Measurements from ENCODE around the gene GFOD2. TPM values are rescaled to one million over a fixed set of nuclear protein-coding genes. Genes with fewer than 3 reads are reported as not detected.

The GFOD2 gene
- total RNA-seq, 1 experiment from 2014 or later: 19.0 TPM

DNA sequence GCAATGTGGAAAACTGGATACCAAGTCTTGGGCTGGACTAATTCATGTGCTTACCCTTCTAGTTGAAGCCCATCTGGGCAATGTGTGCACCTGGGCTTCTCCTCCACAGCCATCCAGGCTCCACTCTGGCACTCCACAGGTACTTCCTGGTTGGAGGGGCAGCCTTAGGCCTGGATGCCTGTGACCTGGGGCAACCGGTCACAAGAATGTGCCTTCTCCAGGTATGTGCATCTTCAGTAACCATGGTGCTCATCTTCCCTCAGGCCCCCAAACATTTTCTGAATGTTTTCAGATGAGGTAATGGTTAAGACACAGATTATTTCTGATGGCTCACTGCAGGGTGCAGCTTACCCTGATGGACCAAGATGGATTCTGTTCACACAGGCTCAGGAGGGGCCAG lies 41.4 kb downstream of the GFOD2 start:
- ChIA-PET CTCF (no interaction called here), POLR2A (no interaction called here)
- Mint-ChIP-seq H3K9me3 (ENCODE audit: unreplicated experiment) (no peaks in the 10 kb centered on the region), H3K4me3 (ENCODE audit: unreplicated experiment) (no peak overlapping the region), H3K36me3 (ENCODE audit: insufficient read depth, unreplicated experiment) (peaks cover 19% of the 10 kb centered on the region), H3K4me1 (ENCODE audit: insufficient read depth, unreplicated experiment) (peaks cover 8% of the 10 kb centered on the region), H3K27me3 (ENCODE audit: insufficient read depth, unreplicated experiment) (no peaks in the 10 kb centered on the region), H3K27ac (ENCODE audit: low read depth, unreplicated experiment) (no peak overlapping the region)
- no TSS peak for BruUV-seq (replicated peaks)
- intact Hi-C loops (cut with micrococcal nuclease): loop anchor here (10.0 kb wide), 1 partner anchor 167 kb away; the partner anchor contains the start of genes CENPT, NUTF2 and THAP11
- no peak for DNase-seq (ENCODE audit: unreplicated experiment)
- TF ChIP-seq, protein P1, sequence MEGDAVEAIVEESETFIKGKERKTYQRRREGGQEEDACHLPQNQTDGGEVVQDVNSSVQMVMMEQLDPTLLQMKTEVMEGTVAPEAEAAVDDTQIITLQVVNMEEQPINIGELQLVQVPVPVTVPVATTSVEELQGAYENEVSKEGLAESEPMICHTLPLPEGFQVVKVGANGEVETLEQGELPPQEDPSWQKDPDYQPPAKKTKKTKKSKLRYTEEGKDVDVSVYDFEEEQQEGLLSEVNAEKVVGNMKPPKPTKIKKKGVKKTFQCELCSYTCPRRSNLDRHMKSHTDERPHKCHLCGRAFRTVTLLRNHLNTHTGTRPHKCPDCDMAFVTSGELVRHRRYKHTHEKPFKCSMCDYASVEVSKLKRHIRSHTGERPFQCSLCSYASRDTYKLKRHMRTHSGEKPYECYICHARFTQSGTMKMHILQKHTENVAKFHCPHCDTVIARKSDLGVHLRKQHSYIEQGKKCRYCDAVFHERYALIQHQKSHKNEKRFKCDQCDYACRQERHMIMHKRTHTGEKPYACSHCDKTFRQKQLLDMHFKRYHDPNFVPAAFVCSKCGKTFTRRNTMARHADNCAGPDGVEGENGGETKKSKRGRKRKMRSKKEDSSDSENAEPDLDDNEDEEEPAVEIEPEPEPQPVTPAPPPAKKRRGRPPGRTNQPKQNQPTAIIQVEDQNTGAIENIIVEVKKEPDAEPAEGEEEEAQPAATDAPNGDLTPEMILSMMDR (IDR thresholded peaks at IDR 0.05; ENCODE audit: unreplicated experiment): no peak

DNA sequence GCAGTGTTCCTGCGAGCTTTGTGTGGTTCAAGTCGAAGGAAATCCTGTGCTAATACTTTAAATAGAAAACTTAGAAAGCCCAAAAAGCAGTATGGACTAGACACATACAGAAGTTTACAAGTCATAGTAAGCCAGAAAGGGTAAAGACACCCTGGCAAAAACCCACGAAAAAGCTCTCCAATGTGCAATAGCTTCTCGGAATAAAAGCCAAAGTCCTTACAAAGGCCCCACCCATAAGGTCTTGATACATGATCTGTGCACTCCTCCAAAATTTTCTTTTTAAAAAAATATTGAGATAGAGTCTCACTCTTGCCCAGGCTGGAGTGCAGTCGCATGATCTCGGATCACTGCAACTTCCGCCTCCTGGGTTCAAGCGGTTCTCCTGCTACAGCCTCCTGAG lies 42.2 kb downstream of the GFOD2 start:
- Mint-ChIP-seq H3K4me1 (ENCODE audit: insufficient read depth, unreplicated experiment) (peaks cover 15% of the 10 kb centered on the region), H3K27ac (ENCODE audit: low read depth, unreplicated experiment) (no peak overlapping the region), H3K4me3 (ENCODE audit: unreplicated experiment) (no peak overlapping the region), H3K27me3 (ENCODE audit: insufficient read depth, unreplicated experiment) (no peaks in the 10 kb centered on the region), H3K9me3 (ENCODE audit: unreplicated experiment) (no peaks in the 10 kb centered on the region), H3K36me3 (ENCODE audit: insufficient read depth, unreplicated experiment) (peaks cover 18% of the 10 kb centered on the region)
- intact Hi-C loops (cut with micrococcal nuclease): loop anchor here (10.0 kb wide), 1 partner anchor 168 kb away; the partner anchor contains the start of genes CENPT, NUTF2 and THAP11
- POLR2A ChIA-PET: interaction anchor here (0.6 kb wide), 1 partner anchor 140 kb away, joined by 3 read pairs; no protein-coding TSS in a partner anchor
- BruUV-seq (replicated peaks): no TSS peak
- CTCF ChIA-PET: interaction anchor here (0.6 to 0.7 kb wide), 3 partner anchors 81 to 225 kb away, joined by 3 to 5 read pairs (median 4); no protein-coding TSS in a partner anchor
- TF ChIP-seq, protein P1 (IDR thresholded peaks at IDR 0.05; ENCODE audit: unreplicated experiment): no peak
- DNase-seq (ENCODE audit: unreplicated experiment): no peak

DNA sequence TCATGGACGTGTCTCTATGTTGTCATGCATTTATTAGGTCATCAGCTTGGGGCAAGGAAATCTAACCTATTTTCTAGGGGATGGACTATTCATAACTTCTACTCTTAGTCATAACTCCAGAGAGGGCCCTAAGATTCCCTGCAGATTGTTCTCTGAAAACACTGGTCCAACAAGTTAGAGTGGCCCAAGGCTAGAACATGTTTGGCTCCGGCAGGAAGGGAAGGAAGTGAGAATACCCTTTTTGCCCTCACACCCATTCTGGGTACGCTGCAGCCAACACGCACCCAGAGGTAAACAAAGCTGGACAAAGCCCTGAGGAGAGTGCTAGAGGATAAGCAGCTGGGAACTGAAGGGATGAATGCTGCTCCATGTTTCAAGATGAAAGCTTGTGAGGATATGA lies 42.6 kb downstream of the GFOD2 start:
- Mint-ChIP-seq H3K4me3 (ENCODE audit: unreplicated experiment) (no peak overlapping the region), H3K9me3 (ENCODE audit: unreplicated experiment) (no peaks in the 10 kb centered on the region), H3K27me3 (ENCODE audit: insufficient read depth, unreplicated experiment) (no peaks in the 10 kb centered on the region), H3K36me3 (ENCODE audit: insufficient read depth, unreplicated experiment) (peaks cover 18% of the 10 kb centered on the region), H3K4me1 (ENCODE audit: insufficient read depth, unreplicated experiment) (peaks cover 15% of the 10 kb centered on the region), H3K27ac (ENCODE audit: low read depth, unreplicated experiment) (no peak overlapping the region)
- DNase-seq (ENCODE audit: unreplicated experiment): no peak
- BruUV-seq (replicated peaks): no TSS peak
- intact Hi-C loops (cut with micrococcal nuclease): loop anchor here (10.0 kb wide), 1 partner anchor 168 kb away; the partner anchor contains the start of genes CENPT, NUTF2 and THAP11
- POLR2A ChIA-PET: interaction anchor here (0.6 kb wide), 1 partner anchor 140 kb away, joined by 3 read pairs; no protein-coding TSS in a partner anchor
- CTCF ChIA-PET: interaction anchor here (0.6 to 0.7 kb wide), 2 partner anchors 82 to 183 kb away, joined by 3 to 5 read pairs; no protein-coding TSS in a partner anchor
- TF ChIP-seq, protein P1 (IDR thresholded peaks at IDR 0.05; ENCODE audit: unreplicated experiment): no peak

DNA sequence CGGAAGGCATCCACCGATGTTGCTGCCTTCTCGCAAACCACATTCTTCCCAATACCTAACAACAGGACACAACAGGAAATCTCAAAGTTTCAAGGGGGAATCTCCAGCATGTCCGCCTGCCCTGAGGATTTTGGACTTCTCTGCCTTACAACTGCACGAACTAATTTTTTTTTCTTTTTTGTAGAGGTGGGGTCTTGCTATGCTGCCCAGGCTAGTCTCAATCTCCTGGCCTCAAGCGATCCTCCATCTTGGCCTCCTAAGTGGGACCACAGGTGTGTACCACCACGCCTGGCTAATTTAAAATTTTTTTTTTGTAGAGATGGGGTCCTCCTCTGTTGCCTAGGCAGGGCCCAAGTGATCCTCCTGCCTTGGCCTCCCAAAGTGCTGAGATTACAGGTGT lies 43.1 kb downstream of the GFOD2 start:
- ChIA-PET CTCF (no interaction called here), POLR2A (no interaction called here)
- no peaks in the 10 kb centered on the region for H3K27me3 Mint-ChIP-seq (ENCODE audit: insufficient read depth, unreplicated experiment)
- H3K27ac Mint-ChIP-seq (ENCODE audit: low read depth, unreplicated experiment): no peak overlapping the region
- H3K4me1 Mint-ChIP-seq (ENCODE audit: insufficient read depth, unreplicated experiment): peaks cover 15% of the 10 kb centered on the region
- H3K36me3 Mint-ChIP-seq (ENCODE audit: insufficient read depth, unreplicated experiment): peaks cover 18% of the 10 kb centered on the region
- intact Hi-C loops (cut with micrococcal nuclease): loop anchor here (10.0 kb wide), 1 partner anchor 169 kb away; the partner anchor contains the start of genes CENPT, NUTF2 and THAP11
- no TSS peak for BruUV-seq (replicated peaks)
- no peak overlapping the region for H3K4me3 Mint-ChIP-seq (ENCODE audit: unreplicated experiment)
- no peaks in the 10 kb centered on the region for H3K9me3 Mint-ChIP-seq (ENCODE audit: unreplicated experiment)
- TF ChIP-seq, protein P1 (IDR thresholded peaks at IDR 0.05; ENCODE audit: unreplicated experiment): no peak
- DNase-seq (ENCODE audit: unreplicated experiment): no peak
